ENCODE measurements around the gene C16orf86.

Gene C16orf86

DNA sequence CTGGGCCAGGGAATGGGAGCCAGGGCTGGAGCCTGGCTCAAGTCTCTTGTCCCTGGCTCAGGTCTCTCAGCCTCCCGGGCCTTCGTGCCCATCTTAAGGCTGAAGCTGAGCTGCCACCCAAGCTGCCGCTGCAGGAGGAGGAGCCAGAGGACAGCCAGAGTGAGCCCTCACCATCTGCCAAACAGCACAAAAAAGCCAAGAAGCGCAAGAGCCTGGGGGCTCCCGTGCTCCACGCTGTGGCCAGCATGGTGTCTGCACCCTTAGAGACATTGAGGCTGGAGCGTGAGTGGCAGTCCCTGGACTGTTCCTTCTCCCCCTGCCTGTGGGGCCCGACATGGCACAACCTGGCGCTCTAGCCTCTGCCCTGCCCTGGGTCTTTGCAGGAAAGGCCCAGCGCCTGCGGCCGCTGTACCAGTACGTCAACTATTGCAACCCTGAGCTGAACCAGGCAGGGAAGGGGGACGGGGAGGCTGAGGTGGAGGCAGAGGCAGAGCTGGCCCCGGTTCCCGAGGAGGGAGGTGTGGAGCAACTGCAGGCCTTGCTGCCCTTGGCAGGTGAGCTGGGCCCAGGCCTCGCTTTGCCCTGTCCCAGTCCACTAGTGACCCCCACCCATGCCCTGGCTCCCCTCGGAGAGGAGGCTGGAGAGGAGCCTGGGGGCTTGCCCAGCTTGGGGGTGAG, 1.3 kb downstream of the C16orf86 start:
- no peak for DNase-seq (ENCODE audit: low read depth, low spot score)
- Histone ChIP-seq H3K4me1 (ENCODE audit: control insufficient read depth, insufficient read depth, low read length) (peaks cover 4% of the 10 kb centered on the region; the same call in 1 of the 2 replicates), H3K36me3 (ENCODE audit: control insufficient read depth, insufficient read depth, low read length) (no peaks in the 10 kb centered on the region), H3K27ac (ENCODE audit: low read length) (no peak overlapping the region), H3K4me3 (ENCODE audit: low read length) (no peak overlapping the region), H3K9me3 (ENCODE audit: control insufficient read depth, insufficient read depth, low read length) (no peaks in the 10 kb centered on the region), H3K27me3 (ENCODE audit: control insufficient read depth, insufficient read depth, low read length) (no peaks in the 10 kb centered on the region)
- no CpG with 5 or more reads among the region's 18 CpGs for WGBS (ENCODE audit: insufficient coverage, insufficient read length)

DNA sequence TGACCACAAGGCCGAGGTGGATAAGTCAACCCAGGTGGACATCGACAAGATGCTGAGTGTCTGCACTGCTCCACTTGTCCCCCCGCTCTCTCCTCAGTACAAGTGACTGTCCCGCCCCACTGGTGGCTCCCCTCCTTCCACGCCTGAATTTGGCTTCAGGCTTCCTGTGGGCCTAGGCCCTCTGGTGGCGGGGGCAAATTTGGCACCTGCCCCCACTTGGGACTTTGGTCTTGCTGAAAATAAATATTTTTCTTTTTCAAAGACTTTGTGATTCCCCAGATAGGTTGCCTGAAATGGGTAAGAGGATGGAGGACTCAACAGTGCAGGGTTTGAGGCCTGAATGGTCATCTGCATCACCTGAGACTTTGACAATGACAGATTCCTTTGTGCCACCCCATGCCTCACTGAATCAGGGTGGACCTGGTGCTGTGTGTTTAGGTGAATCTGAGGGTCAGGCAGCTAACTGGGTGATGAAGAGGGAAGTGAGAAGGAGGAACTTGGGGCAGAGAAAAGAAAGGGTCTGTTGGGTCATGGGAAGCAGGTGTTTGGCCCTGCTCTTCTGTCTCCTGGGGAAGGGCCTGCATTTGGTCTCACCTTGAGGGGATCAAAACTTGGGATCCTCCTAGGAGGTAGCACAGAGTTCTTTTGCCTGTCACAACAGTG, 2.0 kb downstream of the C16orf86 start:
- Histone ChIP-seq H3K4me3 (ENCODE audit: low read length) (no peak overlapping the region), H3K9me3 (ENCODE audit: control insufficient read depth, insufficient read depth, low read length) (no peaks in the 10 kb centered on the region), H3K27me3 (ENCODE audit: control insufficient read depth, insufficient read depth, low read length) (no peaks in the 10 kb centered on the region), H3K36me3 (ENCODE audit: control insufficient read depth, insufficient read depth, low read length) (no peaks in the 10 kb centered on the region), H3K27ac (ENCODE audit: low read length) (no peak overlapping the region), H3K4me1 (ENCODE audit: control insufficient read depth, insufficient read depth, low read length) (peaks cover 4% of the 10 kb centered on the region; the same call in 1 of the 2 replicates)
- no peak for DNase-seq (ENCODE audit: low read depth, low spot score)
- no CpG with 5 or more reads among the region's 6 CpGs for WGBS (ENCODE audit: insufficient coverage, insufficient read length)

DNA sequence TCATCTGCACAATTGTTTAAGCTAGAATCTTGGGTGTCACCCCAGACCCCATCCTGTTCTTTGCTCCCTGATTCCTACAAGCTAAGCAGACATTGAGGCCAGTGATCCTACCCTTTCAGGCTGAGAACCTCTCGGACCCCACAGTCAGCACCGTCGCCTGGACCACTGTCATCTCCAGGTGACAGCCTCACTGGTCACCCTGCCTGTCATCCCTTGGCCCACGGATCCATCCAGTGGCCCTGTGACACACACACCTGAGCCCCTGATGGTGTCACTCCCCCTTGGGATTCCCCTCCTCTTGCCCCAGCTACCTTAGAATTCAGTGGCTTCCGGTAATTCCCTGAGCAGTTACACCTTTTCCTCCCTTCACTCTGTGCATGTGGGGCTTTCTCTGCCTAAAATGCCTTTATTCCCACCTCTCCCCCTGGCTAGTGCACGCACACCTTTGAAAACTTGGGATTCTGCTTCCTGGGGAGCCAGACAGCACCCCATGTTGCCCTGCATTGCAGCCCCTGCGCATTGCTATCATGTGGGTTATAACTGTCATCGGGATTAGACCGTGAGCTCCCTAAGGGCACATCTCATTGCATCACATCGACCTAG, 3.0 kb downstream of the C16orf86 start:
- H3K9me3 ChIP-seq (ENCODE audit: control insufficient read depth, insufficient read depth, low read length), result no peaks in the 10 kb centered on the region
- H3K4me3 ChIP-seq (ENCODE audit: low read length), result no peak overlapping the region
- H3K4me1 ChIP-seq (ENCODE audit: control insufficient read depth, insufficient read depth, low read length), result peaks cover 4% of the 10 kb centered on the region; the same call in 1 of the 2 replicates
- DNase-seq (ENCODE audit: low read depth, low spot score), result no peak
- H3K36me3 ChIP-seq (ENCODE audit: control insufficient read depth, insufficient read depth, low read length), result no peaks in the 10 kb centered on the region
- H3K27me3 ChIP-seq (ENCODE audit: control insufficient read depth, insufficient read depth, low read length), result no peaks in the 10 kb centered on the region
- H3K27ac ChIP-seq (ENCODE audit: low read length), result no peak overlapping the region
- no CpG with 5 or more reads among the region's 10 CpGs for WGBS (ENCODE audit: insufficient coverage, insufficient read length)

DNA sequence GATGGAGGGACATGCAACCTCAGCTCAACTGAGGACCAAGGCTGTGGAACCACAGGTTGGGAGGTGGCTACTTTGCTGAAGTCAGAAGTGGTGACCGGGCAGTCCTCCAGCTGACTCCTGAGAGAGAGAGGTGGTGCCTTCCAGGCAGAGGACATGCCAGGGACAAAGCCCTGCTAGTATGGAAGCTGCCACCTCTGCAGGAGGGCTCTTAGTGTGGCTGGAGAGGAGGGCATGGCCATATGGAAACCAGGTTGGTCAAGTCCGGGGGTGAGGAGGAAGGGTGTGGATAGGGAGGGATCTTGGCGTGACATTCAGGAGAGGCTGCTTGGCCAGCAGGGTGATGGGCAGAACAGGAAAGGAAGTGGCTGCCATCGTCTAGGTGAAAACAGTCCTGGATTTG, 5.7 kb downstream of the C16orf86 start:
- no peak overlapping the region for H3K27ac ChIP-seq (ENCODE audit: low read length)
- WGBS (ENCODE audit: insufficient coverage, insufficient read length), result no CpG with 5 or more reads among the region's 4 CpGs
- no peak for DNase-seq (ENCODE audit: low read depth, low spot score)

DNA sequence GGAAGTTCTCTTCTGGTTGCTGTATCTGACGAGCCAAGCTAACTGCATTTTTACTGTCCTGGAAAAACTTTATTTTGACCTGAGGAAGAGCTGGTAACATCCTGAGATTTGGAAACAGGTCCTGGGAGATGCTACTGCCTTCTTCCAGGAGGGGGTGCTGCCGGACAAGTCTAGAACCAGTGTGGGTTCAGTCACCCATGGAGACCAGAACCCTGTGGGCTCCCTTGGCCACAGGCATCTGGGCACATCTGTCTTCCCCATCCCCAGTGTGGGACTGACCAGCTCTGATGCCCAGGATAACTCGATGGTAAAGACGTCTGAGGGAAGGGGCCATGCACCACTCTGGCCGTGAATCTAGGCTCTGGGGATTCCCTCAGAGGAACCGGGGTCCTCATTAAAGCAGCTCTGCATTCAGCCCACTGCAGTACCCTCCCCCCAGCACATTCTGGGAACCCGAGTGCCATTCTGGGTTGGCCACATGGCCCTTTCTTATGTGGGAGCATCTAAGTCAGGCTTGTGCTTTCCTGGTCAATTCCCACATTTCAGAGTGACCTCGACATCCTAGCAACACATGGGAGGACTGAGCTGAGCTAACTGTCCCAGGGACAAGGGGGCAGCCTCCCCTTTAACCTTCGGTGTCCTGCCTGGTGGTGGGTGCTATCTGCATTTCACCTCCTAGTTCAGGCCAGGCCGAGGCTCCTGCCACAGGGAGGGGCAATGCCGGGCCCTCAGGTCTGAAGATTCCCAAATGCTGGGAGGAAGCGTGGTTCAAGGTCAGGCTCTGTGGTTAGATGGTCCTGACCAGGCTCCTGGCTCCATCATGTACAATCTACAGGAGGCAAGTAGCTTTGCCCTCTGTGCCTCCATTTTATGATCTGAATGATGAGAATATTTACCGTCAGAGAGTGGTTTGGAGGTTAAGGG, 6.4 kb downstream of the C16orf86 start:
- Histone ChIP-seq H3K9me3 (ENCODE audit: control insufficient read depth, insufficient read depth, low read length) (no peaks in the 10 kb centered on the region), H3K27me3 (ENCODE audit: control insufficient read depth, insufficient read depth, low read length) (no peaks in the 10 kb centered on the region), H3K4me3 (ENCODE audit: low read length) (no peak overlapping the region), H3K27ac (ENCODE audit: low read length) (no peak overlapping the region), H3K4me1 (ENCODE audit: control insufficient read depth, insufficient read depth, low read length) (no peaks in the 10 kb centered on the region), H3K36me3 (ENCODE audit: control insufficient read depth, insufficient read depth, low read length) (no peaks in the 10 kb centered on the region)
- no CpG with 5 or more reads among the region's 13 CpGs for WGBS (ENCODE audit: insufficient coverage, insufficient read length)
- no peak for DNase-seq (ENCODE audit: low read depth, low spot score)

More for the DNA sequence above, 5.7 kb downstream of the C16orf86 start:
- no peaks in the 10 kb centered on the region for H3K27me3 ChIP-seq (ENCODE audit: control insufficient read depth, insufficient read depth, low read length)
- H3K4me1 ChIP-seq (ENCODE audit: control insufficient read depth, insufficient read depth, low read length), result no peaks in the 10 kb centered on the region
- H3K36me3 ChIP-seq (ENCODE audit: control insufficient read depth, insufficient read depth, low read length), result no peaks in the 10 kb centered on the region
- no peaks in the 10 kb centered on the region for H3K9me3 ChIP-seq (ENCODE audit: control insufficient read depth, insufficient read depth, low read length)
- no peak overlapping the region for H3K4me3 ChIP-seq (ENCODE audit: low read length)

DNA sequence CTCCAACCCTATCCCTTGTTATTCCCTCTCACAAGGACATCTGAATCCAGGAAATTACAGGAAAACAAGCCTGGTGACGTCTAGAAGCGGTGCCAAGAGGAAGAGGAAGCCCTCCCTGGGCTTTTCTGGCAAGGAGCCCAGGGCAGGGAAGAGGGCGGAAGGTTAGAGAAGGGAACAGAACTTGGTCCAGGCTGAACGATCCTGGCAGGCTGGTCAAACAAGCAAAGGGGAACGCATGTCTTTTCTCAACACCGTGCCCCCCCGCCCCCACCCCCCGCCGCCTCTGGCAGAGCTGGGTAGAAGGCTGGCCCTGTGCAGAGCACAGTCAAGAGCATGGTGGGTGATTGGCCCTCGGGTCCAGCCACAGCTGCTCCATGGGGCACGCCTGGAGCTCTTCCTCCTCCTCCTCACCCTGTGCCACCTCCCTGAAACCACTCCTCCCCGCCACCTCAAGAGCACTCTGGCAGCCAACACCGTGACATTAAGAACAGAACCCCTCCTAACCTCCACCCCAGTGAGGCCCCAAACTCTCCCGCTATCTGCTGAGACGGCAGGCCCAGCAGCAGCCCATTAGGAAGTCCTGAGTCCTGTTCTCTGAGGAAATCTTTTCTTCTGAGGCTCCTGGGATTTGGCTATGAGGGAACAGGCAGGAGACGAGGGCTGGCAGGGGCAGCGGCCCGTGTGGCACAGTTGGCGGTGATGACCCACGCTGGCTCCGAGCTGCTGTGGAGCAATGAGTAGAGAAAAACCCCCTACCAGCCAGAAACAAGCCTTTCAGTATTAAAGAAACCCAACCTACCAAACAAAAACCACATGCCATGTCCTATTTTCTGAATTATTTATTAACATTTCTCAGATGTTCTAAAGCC, 7.3 kb downstream of the C16orf86 start:
- Histone ChIP-seq H3K9me3 (ENCODE audit: control insufficient read depth, insufficient read depth, low read length) (no peaks in the 10 kb centered on the region), H3K4me1 (ENCODE audit: control insufficient read depth, insufficient read depth, low read length) (no peaks in the 10 kb centered on the region), H3K4me3 (ENCODE audit: low read length) (no peak overlapping the region), H3K36me3 (ENCODE audit: control insufficient read depth, insufficient read depth, low read length) (no peaks in the 10 kb centered on the region), H3K27ac (ENCODE audit: low read length) (no peak overlapping the region), H3K27me3 (ENCODE audit: control insufficient read depth, insufficient read depth, low read length) (no peaks in the 10 kb centered on the region)
- WGBS (ENCODE audit: insufficient coverage, insufficient read length), result no CpG with 5 or more reads among the region's 21 CpGs
- DNase-seq (ENCODE audit: low read depth, low spot score), result no peak

DNA sequence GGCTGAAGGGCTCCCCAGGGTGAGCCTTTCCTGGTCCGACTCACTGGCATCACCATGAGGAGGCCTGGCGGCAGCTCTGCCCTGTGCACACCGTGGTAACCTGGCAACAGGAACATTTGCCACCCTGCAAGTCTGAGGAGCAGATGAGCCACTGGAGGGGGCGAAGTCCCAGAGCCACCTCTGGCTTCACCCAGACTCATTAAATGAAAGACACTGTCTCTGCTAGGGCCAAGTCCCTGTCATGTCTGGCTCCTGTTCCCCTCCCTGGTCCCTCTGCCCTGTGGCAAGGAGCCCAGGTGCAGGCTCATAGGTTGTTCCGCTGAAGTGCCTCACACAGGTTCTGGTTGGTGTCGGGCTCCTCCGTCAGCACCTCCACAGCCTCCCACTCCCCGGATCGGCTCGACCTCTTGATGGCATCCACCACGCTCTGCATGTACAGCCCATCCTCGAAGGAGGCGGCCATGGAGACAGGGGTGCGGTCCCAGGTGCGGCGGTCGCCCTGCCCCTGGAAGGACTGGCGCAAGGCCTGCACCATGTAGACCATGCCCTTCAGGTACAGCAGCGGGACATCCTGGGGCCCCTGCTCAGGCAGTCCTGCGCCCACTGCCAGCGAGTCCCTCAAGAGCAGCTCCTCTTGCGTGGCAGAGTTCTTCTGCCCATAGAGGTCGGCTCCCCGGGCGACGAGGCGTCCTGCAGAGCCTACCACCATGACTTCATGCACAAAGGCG, 8.4 kb downstream of the C16orf86 start:
- H3K4me3 ChIP-seq (ENCODE audit: low read length), result no peak overlapping the region
- no peak for DNase-seq (ENCODE audit: low read depth, low spot score)
- H3K4me1 ChIP-seq (ENCODE audit: control insufficient read depth, insufficient read depth, low read length), result no peaks in the 10 kb centered on the region
- H3K36me3 ChIP-seq (ENCODE audit: control insufficient read depth, insufficient read depth, low read length), result no peaks in the 10 kb centered on the region
- H3K27me3 ChIP-seq (ENCODE audit: control insufficient read depth, insufficient read depth, low read length), result no peaks in the 10 kb centered on the region
- H3K27ac ChIP-seq (ENCODE audit: low read length), result no peak overlapping the region
- WGBS (ENCODE audit: insufficient coverage, insufficient read length), result no CpG with 5 or more reads among the region's 28 CpGs
- H3K9me3 ChIP-seq (ENCODE audit: control insufficient read depth, insufficient read depth, low read length), result no peaks in the 10 kb centered on the region

DNA sequence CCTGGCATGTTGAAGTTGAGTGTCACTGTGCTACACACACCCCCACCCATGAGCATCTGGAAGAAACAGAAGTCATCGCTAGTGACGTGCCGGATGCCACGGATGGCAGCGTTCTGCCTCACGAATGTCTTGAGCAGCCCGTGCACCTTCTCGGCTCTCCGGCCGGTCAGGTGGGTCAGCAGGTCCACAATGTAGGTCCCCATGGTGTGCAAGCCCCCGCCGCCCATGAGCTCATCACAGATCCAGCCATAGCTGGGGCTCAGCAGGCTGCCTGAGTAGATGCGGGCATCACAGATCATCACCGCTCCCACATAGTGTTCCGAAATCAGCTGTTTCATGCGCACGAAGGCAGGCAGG, 8.9 kb downstream of the C16orf86 start:
- H3K27ac ChIP-seq (ENCODE audit: low read length), result no peak overlapping the region
- no peaks in the 10 kb centered on the region for H3K36me3 ChIP-seq (ENCODE audit: control insufficient read depth, insufficient read depth, low read length)
- no peaks in the 10 kb centered on the region for H3K4me1 ChIP-seq (ENCODE audit: control insufficient read depth, insufficient read depth, low read length)
- no peaks in the 10 kb centered on the region for H3K9me3 ChIP-seq (ENCODE audit: control insufficient read depth, insufficient read depth, low read length)
- H3K4me3 ChIP-seq (ENCODE audit: low read length), result no peak overlapping the region
- no peaks in the 10 kb centered on the region for H3K27me3 ChIP-seq (ENCODE audit: control insufficient read depth, insufficient read depth, low read length)
- WGBS (ENCODE audit: insufficient coverage, insufficient read length), result no CpG with 5 or more reads among the region's 17 CpGs
- no peak for DNase-seq (ENCODE audit: low read depth, low spot score)

DNA sequence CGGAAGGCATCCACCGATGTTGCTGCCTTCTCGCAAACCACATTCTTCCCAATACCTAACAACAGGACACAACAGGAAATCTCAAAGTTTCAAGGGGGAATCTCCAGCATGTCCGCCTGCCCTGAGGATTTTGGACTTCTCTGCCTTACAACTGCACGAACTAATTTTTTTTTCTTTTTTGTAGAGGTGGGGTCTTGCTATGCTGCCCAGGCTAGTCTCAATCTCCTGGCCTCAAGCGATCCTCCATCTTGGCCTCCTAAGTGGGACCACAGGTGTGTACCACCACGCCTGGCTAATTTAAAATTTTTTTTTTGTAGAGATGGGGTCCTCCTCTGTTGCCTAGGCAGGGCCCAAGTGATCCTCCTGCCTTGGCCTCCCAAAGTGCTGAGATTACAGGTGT, 9.4 kb downstream of the C16orf86 start:
- WGBS (ENCODE audit: insufficient coverage, insufficient read length), result no CpG with 5 or more reads among the region's 7 CpGs
- no peak for DNase-seq (ENCODE audit: low read depth, low spot score)
- no peaks in the 10 kb centered on the region for H3K36me3 ChIP-seq (ENCODE audit: control insufficient read depth, insufficient read depth, low read length)
- no peak overlapping the region for H3K27ac ChIP-seq (ENCODE audit: low read length)
- no peaks in the 10 kb centered on the region for H3K9me3 ChIP-seq (ENCODE audit: control insufficient read depth, insufficient read depth, low read length)
- no peaks in the 10 kb centered on the region for H3K4me1 ChIP-seq (ENCODE audit: control insufficient read depth, insufficient read depth, low read length)
- no peaks in the 10 kb centered on the region for H3K27me3 ChIP-seq (ENCODE audit: control insufficient read depth, insufficient read depth, low read length)
- no peak overlapping the region for H3K4me3 ChIP-seq (ENCODE audit: low read length)
